SK-N-SH (cell line): ENCODE data around the gene CDS2. TPM values are rescaled to one million over a fixed set of nuclear protein-coding genes. Genes with fewer than 3 reads are reported as not detected.
A peak's percentile ranks its signal among the peaks of the same experiment; 100 is the strongest.

Experiments used
- CTCF ChIA-PET: fragments of 300-600, 350-600 bp; formaldehyde crosslinking; extraction: SDS; loops from one replicate; lab custom pipeline; 2021; lab: Yijun Ruan, JAX
- POLR2A ChIA-PET: fragments of 350-600 bp; sonication (Branson Sonifier 250); formaldehyde crosslinking; extraction: SDS; loops from one replicate; lab custom pipeline; 2020; ENCODE audit warnings: antibody characterized with exemption, inconsistent platforms; lab: Yijun Ruan, JAX
- DNase-seq: peaks from one replicate; pipeline ENCODE4 v3.0.0; 2012
- H2AFZ ChIP-seq: fragments of 200-600 bp; sonication (generic); 2 replicates; pipeline ENCODE4 v1.8.1; 2016; ENCODE audit warnings: antibody characterized with exemption, mild to moderate bottlenecking, low read depth
- H3F3A ChIP-seq: fragments of 200-600 bp; sonication (generic); replicated peaks from 2 replicates; pipeline ENCODE3; 2016; ENCODE audit warnings: antibody characterized with exemption, mild to moderate bottlenecking; ENCODE audit not compliant: insufficient read depth
- H3K27ac ChIP-seq, 2 experiments: fragments of 200-500 bp in 1 of 2; fragments of 200-600 bp in 1 of 2; sonication (Bioruptor generic) in 1 of 2; sonication (generic), shearing (Covaris generic) in 1 of 2; 2 replicates each; pipeline versions ENCODE4 v1.5.1 to v1.6.1; 2014 to 2016; ENCODE audit warnings: low read depth in 2 of 2, inconsistent platforms in 1 of 2, low read length in 1 of 2, mild to moderate bottlenecking in 1 of 2, mixed read lengths in 1 of 2
- H3K27me3 ChIP-seq: fragments of 200-600 bp; sonication (generic), shearing (Covaris generic); 2 replicates; pipeline ENCODE4 v1.6.1; 2016; ENCODE audit warnings: mixed run types; ENCODE audit not compliant: insufficient read depth
- H3K36me3 ChIP-seq, 2 experiments: fragments of 200-500 bp in 1 of 2; fragments of 200-600 bp in 1 of 2; sonication (Bioruptor generic) in 1 of 2; sonication (generic) in 1 of 2; replicated peaks in 1 of 2; 2 replicates each; pipeline versions ENCODE3 to v1.5.1; 2014 to 2016; ENCODE audit warnings: low read length in 1 of 2, mild to moderate bottlenecking in 1 of 2; ENCODE audit not compliant: insufficient read depth in 2 of 2, control insufficient read depth in 1 of 2
- H3K4me1 ChIP-seq, 2 experiments: fragments of 200-500 bp in 1 of 2; fragments of 200-600 bp in 1 of 2; sonication (Bioruptor generic) in 1 of 2; sonication (generic), shearing (Covaris generic) in 1 of 2; 2 replicates each; pipeline versions ENCODE4 v1.5.1 to v1.6.1; 2014 to 2016; ENCODE audit warnings: low read depth in 1 of 2, low read length in 1 of 2, mixed run types in 1 of 2; ENCODE audit not compliant: insufficient read depth in 2 of 2, control insufficient read depth in 1 of 2
- H3K4me2 ChIP-seq: fragments of 200-600 bp; sonication (generic), shearing (Covaris generic); 2 replicates; pipeline ENCODE4 v1.6.1; 2017; ENCODE audit warnings: mixed run types
- H3K4me3 ChIP-seq, 2 experiments: fragments of 200-500 bp in 1 of 2; fragments of 200-600 bp in 1 of 2; sonication (Bioruptor generic) in 1 of 2; sonication (generic), shearing (Covaris generic) in 1 of 2; 2 replicates each; pipeline versions ENCODE4 v1.5.1 to v1.8.1; 2014 to 2016; ENCODE audit warnings: low read depth in 2 of 2, inconsistent platforms in 1 of 2, low read length in 1 of 2, mild to moderate bottlenecking in 1 of 2, mixed read lengths in 1 of 2, moderate library complexity in 1 of 2
- H3K79me2 ChIP-seq: fragments of 200-600 bp; sonication (generic); 2 replicates; pipeline ENCODE4 v1.8.1; 2017; ENCODE audit warnings: mild to moderate bottlenecking; ENCODE audit not compliant: insufficient read depth
- H3K9ac ChIP-seq: fragments of 200-600 bp; sonication (generic); 2 replicates; pipeline ENCODE4 v1.6.1; 2017; ENCODE audit warnings: mixed run types
- H3K9me2 ChIP-seq: fragments of 200-600 bp; sonication (generic); 2 replicates; pipeline ENCODE4 v1.6.1; 2017; ENCODE audit warnings: mixed run types
- H3K9me3 ChIP-seq: fragments of 200-600 bp; sonication (generic); 2 replicates; pipeline ENCODE4 v1.6.1; 2017; ENCODE audit warnings: mixed run types, mild to moderate bottlenecking, moderate library complexity
- H4K20me1 ChIP-seq: fragments of 200-600 bp; sonication (generic); 2 replicates; pipeline ENCODE4 v1.6.1; 2017; ENCODE audit warnings: mild to moderate bottlenecking, mixed run types; ENCODE audit not compliant: insufficient read depth
- CHD2 ChIP-seq: fragments of 150-350 bp; IDR thresholded peaks from 2 replicates; pipeline ENCODE4 v1.6.1; 2018; ENCODE audit warnings: low read length; ENCODE audit not compliant: partially characterized antibody
- MXI1 ChIP-seq: IDR thresholded peaks from 2 replicates; pipeline ENCODE4 v1.6.1; 2012; ENCODE audit warnings: mild to moderate bottlenecking, low read depth, low read length, improper control_type of control experiment
- POLR2AphosphoS5 ChIP-seq: IDR thresholded peaks from 2 replicates; pipeline ENCODE4 v1.6.1; 2012; ENCODE audit warnings: low read depth, low read length
- RAD21 ChIP-seq: IDR thresholded peaks from 2 replicates; pipeline ENCODE4 v1.6.1; 2012; ENCODE audit warnings: mild to moderate bottlenecking, low read length
- RCOR1 ChIP-seq: fragments of 150-350 bp; IDR thresholded peaks from 2 replicates; pipeline ENCODE4 v1.6.1; 2017; ENCODE audit warnings: antibody characterized with exemption, low read length
- RXRA ChIP-seq: IDR thresholded peaks from 2 replicates; pipeline ENCODE4 v1.4.0; 2012; ENCODE audit warnings: low read depth, mild to moderate bottlenecking, borderline replicate concordance
- SMC3 ChIP-seq: IDR thresholded peaks from 2 replicates; pipeline ENCODE4 v1.6.1; 2012; ENCODE audit warnings: low read depth, low read length, improper control_type of control experiment
- WGBS: methylation state at CpG from one replicate; pipeline ENCODE4 v1.1.6; 2017; ENCODE audit warnings: low lambda C conversion rate; 5-methylcytosine and 5-hydroxymethylcytosine counted together
- polyA plus RNA-seq, 3 experiments: library from polyadenylated mRNA; depleted of rRNA; stranded (reverse); fragments of >200 nt; gene quantifications; 2 replicates each; pipeline ENCODE4 v1.2.3, GENCODE V29; 2012
- TF ChIP-seq, protein P1 (sequence below): fragments of 200-600 bp; sonication (generic); IDR thresholded peaks from 2 replicates; pipeline ENCODE4 v1.6.1; 2017; ENCODE audit warnings: antibody characterized with exemption, mild to moderate bottlenecking, moderate library complexity

CDS2 gene
- polyA plus RNA-seq, 1 of the 3 experiments (the other 2 are of a cell fraction): 13.9 TPM

DNA sequence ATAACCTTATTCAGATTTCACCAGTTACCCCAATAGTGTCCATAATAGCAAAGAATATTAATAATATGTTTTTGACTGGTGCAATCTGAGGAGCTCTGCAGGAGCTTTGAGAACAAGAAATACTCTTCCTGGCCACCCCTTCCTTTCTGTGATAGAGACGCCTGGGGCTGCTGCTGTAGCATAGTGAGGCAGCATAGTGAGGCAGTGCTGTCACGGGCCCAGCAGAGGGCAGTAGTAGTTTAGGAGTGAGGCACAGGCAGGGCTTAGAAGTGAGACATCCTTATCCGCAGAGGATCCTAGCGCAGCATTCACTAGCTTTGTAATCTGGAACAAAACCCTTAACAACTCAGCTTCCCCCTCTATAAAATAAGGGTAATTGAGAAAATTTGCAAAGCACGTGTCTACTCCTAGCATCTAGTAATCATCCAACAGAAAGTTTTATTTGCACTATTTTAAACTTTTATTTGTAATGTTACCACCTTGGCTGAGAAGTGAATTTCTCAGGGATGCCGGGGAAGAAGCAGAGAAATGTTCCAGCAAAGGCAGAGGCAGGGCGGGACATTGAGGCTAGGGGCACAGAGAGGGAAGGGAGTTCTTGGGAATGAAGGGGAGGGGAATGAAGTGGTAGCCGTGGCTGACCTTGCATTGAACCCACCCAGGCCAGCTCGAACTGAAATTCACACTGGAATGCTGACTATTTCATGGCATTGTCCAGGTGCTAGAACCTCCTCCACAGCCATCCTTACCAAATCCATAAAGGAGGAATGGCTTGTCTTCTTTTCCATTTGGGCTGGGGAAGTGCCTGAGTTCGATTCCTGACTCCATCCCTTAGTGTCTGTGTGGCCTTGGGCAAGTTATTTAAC lies 78.8 kb downstream of the CDS2 start:
- Histone ChIP-seq H2AFZ (no peak overlapping the region), H3K9me3 (no peaks in the 10 kb centered on the region), H3K79me2 (no peaks in the 10 kb centered on the region), H3K36me3 (peaks cover 2 to 6% of the 10 kb centered on the region in 2 experiments), H3K9me2 (no peaks in the 10 kb centered on the region), H3K4me2 (no peak overlapping the region), H3K4me1 (peaks cover 0 to 5% of the 10 kb centered on the region in 2 experiments; a peak in 1 of 4 replicates), H3K9ac (no peak overlapping the region), H3K27ac (no peak overlapping the region; a peak in 1 of 4 replicates), H3F3A (no peaks in the 10 kb centered on the region), H3K4me3 (no peak overlapping the region; a peak in 1 of 4 replicates), H3K27me3 (no peaks in the 10 kb centered on the region), H4K20me1 (no peaks in the 10 kb centered on the region)
- POLR2A ChIA-PET: interaction anchor here (1.2 kb wide), 1 partner anchor 242 kb away, joined by 6 read pairs; no protein-coding TSS in a partner anchor
- 36% methylated on average over 10 of the region's 10 CpGs for WGBS
- CTCF ChIA-PET: interaction anchor here (0.5 to 13.5 kb wide), 85 partner anchors 9 to 871 kb away, joined by 3 to 260 read pairs (median 4); partner anchors contain the start of genes CDS2 and PROKR2
- peak; percentile 53 for TF ChIP-seq CHD2
- TF ChIP-seq, protein P1, sequence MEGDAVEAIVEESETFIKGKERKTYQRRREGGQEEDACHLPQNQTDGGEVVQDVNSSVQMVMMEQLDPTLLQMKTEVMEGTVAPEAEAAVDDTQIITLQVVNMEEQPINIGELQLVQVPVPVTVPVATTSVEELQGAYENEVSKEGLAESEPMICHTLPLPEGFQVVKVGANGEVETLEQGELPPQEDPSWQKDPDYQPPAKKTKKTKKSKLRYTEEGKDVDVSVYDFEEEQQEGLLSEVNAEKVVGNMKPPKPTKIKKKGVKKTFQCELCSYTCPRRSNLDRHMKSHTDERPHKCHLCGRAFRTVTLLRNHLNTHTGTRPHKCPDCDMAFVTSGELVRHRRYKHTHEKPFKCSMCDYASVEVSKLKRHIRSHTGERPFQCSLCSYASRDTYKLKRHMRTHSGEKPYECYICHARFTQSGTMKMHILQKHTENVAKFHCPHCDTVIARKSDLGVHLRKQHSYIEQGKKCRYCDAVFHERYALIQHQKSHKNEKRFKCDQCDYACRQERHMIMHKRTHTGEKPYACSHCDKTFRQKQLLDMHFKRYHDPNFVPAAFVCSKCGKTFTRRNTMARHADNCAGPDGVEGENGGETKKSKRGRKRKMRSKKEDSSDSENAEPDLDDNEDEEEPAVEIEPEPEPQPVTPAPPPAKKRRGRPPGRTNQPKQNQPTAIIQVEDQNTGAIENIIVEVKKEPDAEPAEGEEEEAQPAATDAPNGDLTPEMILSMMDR: peak; percentile 96
- TF ChIP-seq RCOR1: 0 out of 2 replicates have a peak, but pooled peaks have one; percentile 41
- TF ChIP-seq POLR2AphosphoS5: no peak
- peak; percentile 96 for TF ChIP-seq SMC3
- peak; percentile 98 for TF ChIP-seq RAD21
- DNase-seq: peak; percentile 83

DNA sequence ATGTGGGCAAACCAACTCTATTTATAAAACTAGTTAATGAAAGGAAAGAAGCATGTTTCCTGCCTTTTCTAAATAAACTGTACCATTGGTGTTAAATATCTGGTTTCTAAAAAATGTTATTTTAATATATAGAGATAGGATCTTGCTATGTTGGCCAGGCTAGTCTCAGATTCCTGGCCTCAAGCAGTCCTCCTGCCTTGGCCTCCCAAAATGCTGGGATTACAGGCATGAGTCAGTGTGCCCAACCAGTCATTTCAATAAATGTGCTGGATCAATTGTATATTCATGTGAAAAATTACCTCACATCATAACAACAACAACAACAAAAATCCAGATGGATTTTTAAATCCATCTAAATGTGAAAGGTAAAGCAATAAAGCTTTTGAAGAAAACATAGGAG lies 80.3 kb downstream of the CDS2 start:
- Histone ChIP-seq H4K20me1 (no peaks in the 10 kb centered on the region), H3K4me1 (peaks cover 0 to 5% of the 10 kb centered on the region in 2 experiments; a peak in 1 of 4 replicates), H2AFZ (no peak overlapping the region), H3K4me3 (no peak overlapping the region), H3K4me2 (no peak overlapping the region), H3K36me3 (peaks cover 2 to 6% of the 10 kb centered on the region in 2 experiments), H3K27me3 (no peaks in the 10 kb centered on the region), H3K9ac (no peak overlapping the region), H3K9me2 (no peaks in the 10 kb centered on the region), H3K9me3 (no peaks in the 10 kb centered on the region), H3K27ac (no peak overlapping the region), H3K79me2 (no peaks in the 10 kb centered on the region), H3F3A (no peaks in the 10 kb centered on the region)
- CTCF ChIA-PET: interaction anchor here (1.2 to 13.5 kb wide), 5 partner anchors 109 to 321 kb away, joined by 3 to 260 read pairs (median 16); partner anchors contain the start of gene PROKR2
- POLR2A ChIA-PET: no interaction called here
- no peak for TF ChIP-seq MXI1
- TF ChIP-seq RXRA: no peak
- no peak for TF ChIP-seq RAD21
- DNase-seq: no peak
